A549 (cell line): Measurements from ENCODE around the gene ZDHHC17.

Source experiments
- CBX8 ChIP-seq: fragments of 200-600 bp; sonication (generic); IDR thresholded peaks from 2 replicates; pipeline ENCODE4 v1.6.1; 2016
- CTCF ChIP-seq: fragments of >200 bp; sonication (Bioruptor Twin); formaldehyde crosslinking; IDR thresholded peaks from 3 replicates; pipeline ENCODE4 v1.5.1; 2016
- JUNB ChIP-seq: fragments of >200 bp; sonication (Bioruptor Twin); formaldehyde crosslinking; IDR thresholded peaks from 2 replicates; pipeline ENCODE4 v1.6.1; 2016
- POLR2A ChIP-seq: IDR thresholded peaks from 2 replicates; pipeline ENCODE4 v1.6.1; 2012; ENCODE audit warnings: mild to moderate bottlenecking, low read length
- RAD21 ChIP-seq, 2 experiments: fragments of >200 bp in 1 of 2; sonication (Bioruptor Twin) in 1 of 2; formaldehyde crosslinking in 1 of 2; IDR thresholded peaks in 1 of 2; conservative IDR thresholded peaks in 1 of 2; 2 replicates in 1 of 2; 3 replicates in 1 of 2; pipeline ENCODE4 v1.6.1; 2012 to 2018; ENCODE audit warnings: inconsistent platforms in 1 of 2
- RNF2 ChIP-seq: fragments of 200-600 bp; sonication (generic); IDR thresholded peaks from 2 replicates; pipeline ENCODE4 v1.6.1; 2016; ENCODE audit warnings: low read depth, mild to moderate bottlenecking, antibody characterized with exemption, moderate library complexity, borderline replicate concordance
- USF2 ChIP-seq: fragments of 450-650 bp; IDR thresholded peaks from 2 replicates; pipeline ENCODE4 v1.6.1; 2014; ENCODE audit warnings: antibody characterized with exemption

GRCh38 chr12:76802060-76802459, 38.1 kb downstream of the ZDHHC17 start:
- no peak for TF ChIP-seq RAD21 (conservative IDR thresholded peaks at IDR 0.05 in 1 of 2, IDR thresholded peaks at IDR 0.05 in 1 of 2)
- TF ChIP-seq USF2 = no peak
- TF ChIP-seq RNF2 = no peak
- no peak for TF ChIP-seq JUNB
- TF ChIP-seq POLR2A = no peak
- TF ChIP-seq CBX8 = no peak
- no peak for TF ChIP-seq CTCF
